GM10248 (cell line): ENCODE results near the gene SLC35B2.

Experiments used
- CTCF ChIA-PET: fragments of 300-600 bp; sonication (Branson Sonifier 250); formaldehyde crosslinking; extraction: SDS; loops from one replicate; lab custom pipeline; 2021; ENCODE audit warnings: antibody characterized with exemption; lab: Yijun Ruan, JAX
- POLR2A ChIA-PET: fragments of 350-650 bp; sonication (Branson Sonifier 250); formaldehyde crosslinking; extraction: SDS; loops from one replicate; lab custom pipeline; 2020; ENCODE audit warnings: antibody characterized with exemption; lab: Yijun Ruan, JAX
- DNase-seq: peaks from one replicate; pipeline ENCODE4 v3.0.0; 2012; ENCODE audit errors: extremely low spot score
- CTCF ChIP-seq: IDR thresholded peaks from 2 replicates; pipeline ENCODE4 v1.5.1; 2012; ENCODE audit warnings: mild to moderate bottlenecking, low read depth; ENCODE audit errors: extremely low read depth, missing control alignments, control extremely low read depth

The SLC35B2 gene

GRCh38 chr6:44302856-44303255 lies 45.5 kb upstream of the SLC35B2 start:
- TF ChIP-seq CTCF: no peak
- DNase-seq: no peak
- ChIA-PET CTCF (interaction anchor here (0.7 to 13.1 kb wide), 9 partner anchors 8 to 130 kb away, joined by 3 to 182 read pairs (median 4); partner anchors contain the start of genes AARS2, NFKBIE and TMEM151B), POLR2A (no interaction called here)

DNA sequence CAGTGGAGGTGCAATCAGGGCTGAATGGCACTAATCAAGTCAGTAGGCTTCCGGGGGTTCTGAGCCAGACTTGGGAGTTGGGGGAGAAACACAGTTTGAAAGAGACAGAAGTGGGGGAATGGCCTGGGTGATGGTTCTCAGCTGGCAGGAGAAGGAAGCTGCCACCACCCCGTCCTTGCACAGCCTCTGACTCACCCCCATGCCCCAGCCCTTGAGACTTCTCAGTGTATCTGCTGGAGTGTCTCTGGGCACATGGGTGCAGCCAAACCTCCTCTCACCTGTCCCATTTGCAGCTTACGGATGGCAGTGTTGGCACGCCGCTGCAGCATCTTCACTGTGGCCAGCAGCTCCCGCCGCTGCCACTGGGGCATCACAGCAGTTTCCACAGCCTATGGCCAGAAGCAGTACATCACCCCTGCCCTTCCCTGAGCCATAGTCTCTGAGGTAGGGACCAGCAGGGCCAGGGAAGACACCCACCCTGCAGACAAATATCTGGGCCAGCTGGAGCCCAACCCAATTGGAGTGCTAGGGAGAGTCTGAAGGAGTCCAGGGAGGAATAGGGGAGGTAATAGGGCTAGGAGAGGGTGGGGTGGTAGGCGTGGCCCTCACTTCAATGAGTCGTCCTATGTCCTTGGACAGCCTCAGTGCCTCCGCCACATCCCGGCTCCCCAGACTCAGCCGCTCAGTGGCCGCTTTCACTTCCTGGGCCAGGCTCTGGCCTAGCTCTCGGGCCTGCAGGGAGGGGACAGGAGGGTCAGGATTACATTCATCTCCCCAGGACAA lies 44.6 kb upstream of the SLC35B2 start:
- no peak for DNase-seq
- POLR2A ChIA-PET: interaction anchor here (0.6 to 1.3 kb wide), 2 partner anchors 34 to 55 kb away, joined by 3 to 8 read pairs; partner anchors contain the start of gene HSP90AB1
- no peak for TF ChIP-seq CTCF
- CTCF ChIA-PET: interaction anchor here (1.0 to 13.1 kb wide), 6 partner anchors 8 to 36 kb away, joined by 3 to 182 read pairs (median 6); partner anchors contain the start of genes AARS2, NFKBIE and TMEM151B

GRCh38 chr6:44301106-44301505 lies 43.8 kb upstream of the SLC35B2 start:
- DNase-seq: no peak

DNA sequence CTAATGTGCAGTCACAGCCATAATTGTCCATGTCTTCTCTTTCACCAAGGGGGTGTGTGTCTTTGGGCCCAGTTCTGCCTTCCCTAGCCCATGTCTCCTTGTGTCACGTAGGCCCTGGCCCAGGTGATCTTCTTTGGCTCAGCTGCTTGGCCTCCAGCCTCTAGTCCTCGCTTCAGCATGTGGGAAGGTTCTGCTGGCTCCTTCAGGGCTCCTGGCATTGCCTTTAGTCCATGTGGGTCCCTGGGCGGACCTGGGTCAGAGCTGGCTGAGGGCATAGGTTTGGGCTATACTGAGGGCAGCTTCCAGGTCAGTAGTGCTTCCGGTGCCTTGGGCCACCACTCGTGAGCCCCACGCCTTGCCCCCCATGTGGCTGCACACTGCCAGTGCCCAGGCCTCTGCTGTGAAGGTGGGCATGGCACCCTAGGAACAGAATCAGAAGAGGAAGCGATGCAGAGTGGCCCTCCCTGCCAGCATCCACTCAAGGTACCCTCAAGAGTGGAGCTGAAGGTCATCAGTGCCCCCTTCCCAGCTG lies 43.0 kb upstream of the SLC35B2 start:
- CTCF ChIA-PET: interaction anchor here (1.5 to 13.1 kb wide), 5 partner anchors 9 to 33 kb away, joined by 3 to 182 read pairs (median 11); partner anchors contain the start of genes AARS2, NFKBIE and TMEM151B
- TF ChIP-seq CTCF: no peak
- POLR2A ChIA-PET: no interaction called here
- DNase-seq: no peak

More at GRCh38 chr6:44301106-44301505, 43.8 kb upstream of the SLC35B2 start:
- POLR2A ChIA-PET: interaction anchor here (1.3 kb wide), 1 partner anchor 54 kb away, joined by 3 read pairs; the partner anchor contains the start of gene HSP90AB1
- no peak for TF ChIP-seq CTCF
- CTCF ChIA-PET: interaction anchor here (1.5 to 13.1 kb wide), 4 partner anchors 9 to 34 kb away, joined by 3 to 182 read pairs (median 27); partner anchors contain the start of genes AARS2, NFKBIE and TMEM151B

- ChIA-PET CTCF (interaction anchor here (1.5 to 5.1 kb wide), 4 partner anchors 10 to 31 kb away, joined by 5 to 34 read pairs (median 8); partner anchors contain the start of genes AARS2 and TMEM151B), POLR2A (interaction anchor here (0.9 kb wide), 1 partner anchor 14 kb away, joined by 3 read pairs; the partner anchor contains the start of gene AARS2)
- DNase-seq: no peak
- no peak for TF ChIP-seq CTCF
Observed at GRCh38 chr6:44298864-44299263, 41.5 kb upstream of the SLC35B2 start.

- DNase-seq: no peak
- no peak for TF ChIP-seq CTCF
- POLR2A ChIA-PET: no interaction called here
- CTCF ChIA-PET: interaction anchor here (1.3 to 5.1 kb wide), 5 partner anchors 10 to 30 kb away, joined by 3 to 34 read pairs (median 5); partner anchors contain the start of genes AARS2 and TMEM151B
Observed at GRCh38 chr6:44298055-44298803, 40.9 kb upstream of the SLC35B2 start.
